Left ventricle myocardium inferior (tissue), 1 donor: ENCODE measurements around the gene HIPK4. TPM values are rescaled to one million over a fixed set of nuclear protein-coding genes. Genes with fewer than 3 reads are reported as not detected.
"Not testable (repeated sequence)": the region's sequence is repeated elsewhere in the genome, so short reads cannot be mapped to it uniquely, and the experiment has no call there.

Experiments
- DNase-seq: peaks from one replicate; pipeline ENCODE4 v3.0.0-alpha.2; 2020
- H3K27ac ChIP-seq: fragments of 200-600 bp; replicated peaks from 2 replicates; pipeline ENCODE4 v1.8.0; 2021
- H3K27me3 ChIP-seq: fragments of 200-600 bp; 2 replicates; pipeline ENCODE4 v1.8.0; 2021; ENCODE audit warnings: low read depth
- H3K36me3 ChIP-seq: fragments of 200-600 bp; 2 replicates; pipeline ENCODE4 v1.8.0; 2021
- H3K4me1 ChIP-seq: fragments of 200-600 bp; 2 replicates; pipeline ENCODE4 v1.8.0; 2021
- H3K4me3 ChIP-seq: fragments of 200-600 bp; 2 replicates; pipeline ENCODE4 v1.8.0; 2021; ENCODE audit warnings: mild to moderate bottlenecking, moderate library complexity
- H3K9me3 ChIP-seq: fragments of 200-600 bp; replicated peaks from 2 replicates; pipeline ENCODE4 v1.8.0; 2021
- intact Hi-C: fragments of 100-400 bp; cut with micrococcal nuclease; formaldehyde crosslinking; loops from one replicate; pipeline ENCODE4 v1.11.0; 2022
- total RNA-seq: library from RNA; stranded (reverse); fragmentation: NEBNext Ultra II Directional; extraction: Animal tissue kit (Norgen Biotek cat#: 25700); gene quantifications from one replicate; pipeline ENCODE4 v1.2.1, GENCODE V29; 2021
- TF ChIP-seq, protein P1 (sequence below): fragments of 200-600 bp; IDR thresholded peaks from 2 replicates; pipeline ENCODE4 v1.8.0; 2021; ENCODE audit warnings: antibody characterized with exemption, mild to moderate bottlenecking, borderline replicate concordance
- donor health status: DM: no; HTN: yes; CAD: no; lungs with severe emphysema.

HIPK4 gene
- total RNA-seq, 1 donor from 2014 or later: not detected

DNA sequence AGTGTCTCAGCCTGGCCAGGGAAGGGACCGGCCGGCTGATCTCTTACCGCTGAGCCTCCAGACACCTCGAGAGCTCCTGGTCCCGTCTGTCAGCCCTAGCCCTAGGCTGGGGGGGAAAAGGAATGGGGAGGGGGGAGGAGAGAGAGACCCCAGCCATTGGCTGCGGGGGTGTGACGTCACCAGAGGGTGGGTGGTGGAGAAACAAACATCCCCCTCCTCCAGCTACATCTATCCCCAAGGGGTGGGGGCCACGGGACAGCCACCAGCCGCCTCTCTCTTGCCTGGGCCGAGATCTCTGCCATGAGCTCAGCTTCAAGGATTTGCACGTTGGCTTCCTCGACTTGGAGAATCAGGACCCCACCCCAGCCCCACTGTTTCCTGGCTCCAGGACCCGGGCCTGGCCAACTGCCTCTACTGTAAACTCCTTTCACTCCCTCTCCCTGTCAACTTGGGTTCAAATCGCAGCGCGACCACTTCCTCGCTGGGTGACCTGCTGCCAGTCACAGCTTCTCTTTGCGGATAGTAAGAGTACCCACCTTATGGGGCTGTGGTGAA is 23.4 kb upstream of the HIPK4 start, which contains the start of gene PRX:
TSS of gene PRX (minus strand) at position 88 of the 555 bp plus-strand sequence. CDS start 5,446 bp downstream, outside the sequence.
- H3K36me3 ChIP-seq: no peaks in the 10 kb centered on the region
- TF ChIP-seq, protein P1, sequence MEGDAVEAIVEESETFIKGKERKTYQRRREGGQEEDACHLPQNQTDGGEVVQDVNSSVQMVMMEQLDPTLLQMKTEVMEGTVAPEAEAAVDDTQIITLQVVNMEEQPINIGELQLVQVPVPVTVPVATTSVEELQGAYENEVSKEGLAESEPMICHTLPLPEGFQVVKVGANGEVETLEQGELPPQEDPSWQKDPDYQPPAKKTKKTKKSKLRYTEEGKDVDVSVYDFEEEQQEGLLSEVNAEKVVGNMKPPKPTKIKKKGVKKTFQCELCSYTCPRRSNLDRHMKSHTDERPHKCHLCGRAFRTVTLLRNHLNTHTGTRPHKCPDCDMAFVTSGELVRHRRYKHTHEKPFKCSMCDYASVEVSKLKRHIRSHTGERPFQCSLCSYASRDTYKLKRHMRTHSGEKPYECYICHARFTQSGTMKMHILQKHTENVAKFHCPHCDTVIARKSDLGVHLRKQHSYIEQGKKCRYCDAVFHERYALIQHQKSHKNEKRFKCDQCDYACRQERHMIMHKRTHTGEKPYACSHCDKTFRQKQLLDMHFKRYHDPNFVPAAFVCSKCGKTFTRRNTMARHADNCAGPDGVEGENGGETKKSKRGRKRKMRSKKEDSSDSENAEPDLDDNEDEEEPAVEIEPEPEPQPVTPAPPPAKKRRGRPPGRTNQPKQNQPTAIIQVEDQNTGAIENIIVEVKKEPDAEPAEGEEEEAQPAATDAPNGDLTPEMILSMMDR: no peak
- peak within 1 kb of the TSS; percentile 96 for H3K27ac ChIP-seq
- no peak for DNase-seq
- no peak within 1 kb of the TSS for H3K4me3 ChIP-seq
- H3K9me3 ChIP-seq: no peaks in the 10 kb centered on the region
- peaks cover 74% of the 10 kb centered on the region for H3K4me1 ChIP-seq
- intact Hi-C loops: no loop called here
- no peaks in the 10 kb centered on the region for H3K27me3 ChIP-seq

DNA sequence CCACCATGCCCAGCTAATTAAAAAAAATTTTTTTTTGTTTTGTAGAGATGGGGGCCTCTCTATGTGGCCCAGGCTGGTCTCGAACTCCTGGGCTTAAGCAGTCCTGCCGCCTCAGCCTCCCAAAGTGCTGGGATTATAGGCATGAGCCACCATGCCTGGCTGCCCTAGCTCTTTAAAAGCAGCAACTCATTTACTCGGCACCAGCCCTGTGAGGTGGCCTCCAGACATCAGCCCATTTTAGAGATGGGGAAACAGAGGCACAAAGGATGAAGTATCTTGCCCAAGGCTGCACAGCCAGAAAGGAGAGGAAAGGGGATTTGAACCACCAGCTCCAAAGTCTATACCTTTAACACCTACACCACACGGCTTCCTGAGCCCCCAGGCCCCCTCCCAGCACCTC is 22.9 kb upstream of the HIPK4 start:
- intact Hi-C loops: no loop called here
- H3K27ac ChIP-seq: peak overlapping the region; percentile 96
- no peak for DNase-seq
- H3K36me3 ChIP-seq: no peaks in the 10 kb centered on the region
- H3K27me3 ChIP-seq: no peaks in the 10 kb centered on the region
- no peak overlapping the region for H3K4me3 ChIP-seq
- TF ChIP-seq, protein P1: no peak
- peaks cover 76% of the 10 kb centered on the region for H3K4me1 ChIP-seq
- H3K9me3 ChIP-seq: no peaks in the 10 kb centered on the region

DNA sequence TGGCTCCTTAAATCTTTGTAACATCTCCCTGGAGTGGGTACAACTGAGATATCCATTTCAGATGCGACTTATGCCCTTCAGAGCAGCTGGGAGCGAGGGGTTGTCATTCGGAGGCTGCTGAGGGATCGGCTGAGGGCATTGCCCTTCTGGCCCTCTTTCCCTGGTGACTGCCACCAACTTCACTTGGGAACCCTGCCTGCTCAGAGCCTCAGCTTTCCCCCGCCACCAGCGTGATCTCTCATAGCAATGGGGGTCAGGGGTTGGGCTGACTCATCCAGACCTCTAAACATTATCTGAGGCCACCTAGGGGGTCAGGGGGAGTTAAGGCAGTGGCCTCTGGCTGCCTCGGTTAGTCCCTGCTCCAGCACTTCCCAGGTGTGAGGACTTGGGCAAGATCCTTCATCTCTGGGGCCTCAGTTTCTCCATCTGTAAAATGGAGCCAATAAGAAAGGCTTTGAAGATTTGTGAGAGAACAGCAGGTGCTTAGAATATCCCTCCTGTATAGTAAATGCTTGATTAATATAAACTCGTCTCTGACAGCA is 22.0 kb upstream of the HIPK4 start:
- Histone ChIP-seq H3K36me3 (no peaks in the 10 kb centered on the region), H3K9me3 (no peaks in the 10 kb centered on the region), H3K27ac (peak overlapping the region; percentile 96), H3K4me1 (peaks cover 71% of the 10 kb centered on the region), H3K4me3 (peak overlapping the region; percentile 33), H3K27me3 (no peaks in the 10 kb centered on the region)
- TF ChIP-seq, protein P1: no peak
- no peak for DNase-seq
- intact Hi-C loops: no loop called here

DNA sequence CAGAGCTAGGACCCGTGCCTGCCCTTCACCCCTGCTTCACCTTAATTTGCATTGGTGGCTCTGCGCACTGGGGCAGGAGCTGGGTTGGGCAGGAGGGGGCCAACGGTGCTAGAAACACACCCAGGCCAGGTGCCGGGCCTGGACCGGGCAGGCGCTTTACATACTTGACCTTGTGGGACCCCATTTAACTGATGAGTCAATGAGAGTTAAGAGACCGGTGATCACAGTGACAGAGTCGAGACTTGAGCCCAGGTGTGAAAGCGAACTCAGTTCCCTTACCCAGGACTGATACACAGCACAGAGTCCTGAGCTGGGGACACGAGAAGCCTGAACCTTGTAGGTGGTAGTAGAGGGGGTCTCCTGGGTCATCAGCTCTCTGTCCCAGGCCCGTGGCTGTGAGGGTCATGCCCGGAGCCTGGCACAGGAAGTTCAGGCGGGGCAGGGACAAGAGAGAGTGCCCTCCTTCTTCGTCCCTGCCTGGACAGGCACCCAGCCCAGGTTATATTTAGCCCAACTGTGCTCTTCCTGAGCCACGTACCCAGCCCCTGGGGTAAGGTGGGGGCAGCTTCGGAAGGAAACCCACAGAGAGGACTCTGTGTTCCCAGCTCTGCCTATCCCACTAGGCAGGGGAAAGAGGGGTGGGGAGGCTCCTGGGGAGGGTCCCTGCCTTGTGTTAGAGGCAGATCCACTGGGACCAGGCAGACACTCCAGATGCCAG is 21.3 kb upstream of the HIPK4 start:
- Histone ChIP-seq H3K36me3 (no peaks in the 10 kb centered on the region), H3K9me3 (no peaks in the 10 kb centered on the region), H3K4me3 (peak overlapping the region; percentile 33), H3K27ac (peak overlapping the region; percentile 96), H3K27me3 (no peaks in the 10 kb centered on the region), H3K4me1 (peaks cover 63% of the 10 kb centered on the region)
- intact Hi-C loops: no loop called here
- DNase-seq: peak; percentile 70
- TF ChIP-seq, protein P1: no peak

DNA sequence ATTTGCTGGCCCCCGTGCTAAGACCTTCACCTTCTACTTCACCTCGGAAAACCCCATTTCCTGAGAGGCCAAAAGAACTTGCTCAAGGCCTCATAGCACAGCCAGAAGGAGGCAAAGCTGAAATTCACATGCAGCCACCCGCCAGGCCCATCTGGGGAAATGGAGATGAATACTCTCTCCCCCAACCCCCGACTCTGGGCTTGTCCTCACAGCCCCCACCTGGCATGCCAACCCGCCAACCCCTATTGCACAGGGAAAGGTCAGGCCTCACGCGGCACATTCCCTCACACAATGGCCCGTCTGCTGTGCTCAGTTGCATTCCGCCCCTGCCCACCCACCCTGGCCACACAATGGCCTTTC is 20.0 kb upstream of the HIPK4 start:
- H3K4me1 ChIP-seq: peaks cover 52% of the 10 kb centered on the region
- no peaks in the 10 kb centered on the region for H3K36me3 ChIP-seq
- intact Hi-C loops: no loop called here
- no peak overlapping the region for H3K4me3 ChIP-seq
- no peaks in the 10 kb centered on the region for H3K27me3 ChIP-seq
- no peaks in the 10 kb centered on the region for H3K9me3 ChIP-seq
- TF ChIP-seq, protein P1: no peak
- no peak for DNase-seq
- peak overlapping the region; percentile 96 for H3K27ac ChIP-seq

DNA sequence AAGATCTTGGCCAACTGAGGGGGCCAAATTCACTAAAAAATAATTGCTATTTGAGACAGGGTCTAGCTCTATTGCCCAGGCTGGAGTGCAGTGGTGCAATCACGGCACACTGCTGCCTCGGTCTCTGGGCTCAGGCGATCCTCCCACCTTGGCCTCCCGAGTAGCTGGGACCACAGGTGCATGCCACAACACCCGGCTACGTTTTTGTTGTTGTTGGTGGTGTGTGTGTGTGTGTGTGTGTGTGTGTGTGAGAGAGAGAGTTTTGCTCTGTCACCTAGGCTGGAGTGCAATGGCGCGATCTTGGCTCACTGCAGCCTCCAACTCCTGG is 18.6 kb upstream of the HIPK4 start:
- DNase-seq, H3K27me3 ChIP-seq, intact Hi-C loops, H3K36me3 ChIP-seq, H3K4me3 ChIP-seq, H3K9me3 ChIP-seq: not testable (repeated sequence)
- peak overlapping the region; percentile 44 for H3K27ac ChIP-seq
- peaks cover 46% of the 10 kb centered on the region for H3K4me1 ChIP-seq
